Non-pigmented ciliary epithelial cell (primary cell): Measurements from ENCODE around the gene LRRC30.

Experiments used
- DNase-seq: peaks from one replicate; pipeline ENCODE4 v3.0.0-alpha.2; 2010; ENCODE audit warnings: low read depth

The LRRC30 gene

DNA sequence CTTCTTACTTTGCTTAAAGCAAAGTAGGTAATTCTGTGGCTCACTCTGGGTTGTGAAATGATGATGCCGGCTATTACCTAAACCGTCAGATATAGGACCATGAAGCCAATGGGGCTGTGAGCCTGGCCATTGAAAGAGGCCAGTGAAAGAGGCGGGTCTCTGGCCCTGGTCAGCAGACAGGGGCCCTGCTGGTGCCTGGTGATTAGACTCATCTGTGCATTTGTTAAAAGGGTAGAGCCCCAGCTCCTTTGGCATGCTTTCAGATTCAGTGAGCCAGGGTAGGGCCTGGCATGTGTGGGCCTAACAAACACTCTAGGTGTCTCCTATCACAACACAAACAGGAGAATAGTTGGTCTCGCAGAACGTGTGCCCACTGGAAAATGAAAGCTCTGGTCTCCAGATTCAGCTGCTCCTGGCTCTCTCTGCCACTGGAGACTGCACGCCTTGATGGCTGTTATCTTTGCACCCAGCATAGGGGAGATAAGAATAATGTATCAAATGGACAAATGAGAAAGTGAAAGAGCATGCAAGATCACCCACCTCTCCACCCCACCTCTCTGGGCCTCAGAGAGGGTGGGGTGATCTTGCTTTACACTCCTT is 6.9 kb downstream of the LRRC30 start:
- no peak for DNase-seq

DNA sequence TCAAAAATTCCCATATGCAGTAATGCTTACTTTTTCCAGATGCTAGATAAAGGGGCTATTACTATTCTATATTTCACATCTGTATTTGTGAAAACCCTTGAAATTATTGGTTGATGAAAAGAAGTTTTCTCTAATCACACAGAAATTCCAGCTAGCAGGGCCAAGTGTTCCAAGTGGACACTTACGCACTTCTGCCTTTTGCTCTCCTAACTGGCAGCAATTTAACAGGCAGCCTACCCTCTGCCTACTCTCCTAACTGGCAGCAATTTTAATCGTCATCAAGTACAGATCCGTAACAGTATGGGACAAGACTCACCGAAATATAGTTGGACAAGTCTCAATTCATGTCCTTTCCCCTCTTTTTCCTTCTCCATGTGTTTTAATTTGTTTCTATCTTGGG is 12.0 kb downstream of the LRRC30 start:
- no peak for DNase-seq

DNA sequence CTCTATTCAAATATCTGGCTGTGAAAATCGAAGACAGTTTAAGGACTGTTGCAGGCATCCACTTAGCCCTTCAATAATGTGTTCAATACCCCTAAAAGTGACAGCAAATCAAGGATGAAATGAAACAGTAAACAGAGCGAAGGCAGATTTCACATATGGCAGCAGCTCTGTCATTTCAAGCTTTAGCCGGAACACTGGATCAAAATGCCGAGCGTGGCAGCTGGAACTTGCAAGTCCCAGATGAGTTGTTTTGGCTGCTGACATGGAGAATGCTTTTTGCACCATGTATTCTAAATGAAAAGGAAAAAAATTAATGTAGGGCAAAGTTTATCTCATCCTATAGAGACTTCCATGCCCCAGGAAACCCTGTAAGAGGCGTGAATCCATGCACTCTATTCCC is 18.0 kb downstream of the LRRC30 start:
- DNase-seq: no peak

DNA sequence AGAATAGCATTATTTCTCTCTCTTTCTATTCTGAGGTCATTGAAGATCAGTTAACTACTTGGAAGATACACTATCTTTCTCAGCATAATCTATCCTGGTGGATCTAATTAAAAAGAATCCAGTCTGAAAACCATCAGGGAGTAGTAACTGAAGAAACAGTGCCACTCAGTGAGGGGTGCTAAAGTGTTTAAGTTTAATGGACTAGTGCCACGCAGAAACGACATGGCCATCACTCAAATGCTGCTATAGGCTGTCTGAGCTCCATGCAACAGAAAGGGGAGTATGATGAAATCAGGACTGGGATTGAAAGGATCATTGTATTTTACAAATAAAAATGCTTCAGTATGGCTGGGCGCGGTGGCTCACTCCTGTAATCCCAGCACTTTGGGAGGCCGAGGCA is 23.3 kb downstream of the LRRC30 start:
- no peak for DNase-seq

DNA sequence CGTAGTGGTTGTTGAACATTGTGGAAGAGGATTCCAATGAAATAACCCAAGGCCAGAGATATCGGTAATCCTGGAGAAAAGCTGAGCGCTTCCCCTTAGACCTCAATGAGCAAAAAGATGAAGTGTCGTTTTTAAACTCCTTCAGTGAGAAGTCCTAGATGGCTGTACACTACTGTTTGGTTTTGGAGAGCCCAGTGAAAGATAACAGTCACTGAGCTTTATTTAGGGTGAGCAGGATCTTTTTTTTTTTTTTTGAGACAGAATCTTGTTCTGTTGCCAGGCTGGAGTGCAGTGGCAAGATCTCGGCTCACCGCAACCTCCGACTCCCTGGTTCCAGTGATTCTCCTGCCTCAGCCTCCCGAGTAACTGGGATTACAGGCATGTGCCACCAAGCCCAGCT is 24.2 kb downstream of the LRRC30 start:
- DNase-seq: no peak

DNA sequence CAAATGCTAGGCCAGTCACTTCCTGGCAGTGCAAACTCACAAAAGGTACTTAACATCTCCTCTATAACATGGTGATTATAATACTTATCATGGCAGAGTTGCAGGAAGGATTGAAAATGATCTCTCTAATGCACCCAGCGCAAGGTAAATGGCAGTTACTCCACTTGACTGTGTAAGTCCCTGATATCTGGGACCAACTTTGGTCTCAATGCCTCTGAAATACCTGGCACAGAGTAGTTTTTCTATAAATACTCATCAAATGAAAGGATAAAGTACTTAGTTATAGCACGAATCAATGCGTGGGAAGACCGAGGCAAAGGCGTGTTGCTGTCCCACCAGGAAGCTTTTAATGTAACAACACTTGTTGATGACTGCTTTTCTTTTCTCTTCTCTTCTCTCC is 24.8 kb downstream of the LRRC30 start:
- no peak for DNase-seq

DNA sequence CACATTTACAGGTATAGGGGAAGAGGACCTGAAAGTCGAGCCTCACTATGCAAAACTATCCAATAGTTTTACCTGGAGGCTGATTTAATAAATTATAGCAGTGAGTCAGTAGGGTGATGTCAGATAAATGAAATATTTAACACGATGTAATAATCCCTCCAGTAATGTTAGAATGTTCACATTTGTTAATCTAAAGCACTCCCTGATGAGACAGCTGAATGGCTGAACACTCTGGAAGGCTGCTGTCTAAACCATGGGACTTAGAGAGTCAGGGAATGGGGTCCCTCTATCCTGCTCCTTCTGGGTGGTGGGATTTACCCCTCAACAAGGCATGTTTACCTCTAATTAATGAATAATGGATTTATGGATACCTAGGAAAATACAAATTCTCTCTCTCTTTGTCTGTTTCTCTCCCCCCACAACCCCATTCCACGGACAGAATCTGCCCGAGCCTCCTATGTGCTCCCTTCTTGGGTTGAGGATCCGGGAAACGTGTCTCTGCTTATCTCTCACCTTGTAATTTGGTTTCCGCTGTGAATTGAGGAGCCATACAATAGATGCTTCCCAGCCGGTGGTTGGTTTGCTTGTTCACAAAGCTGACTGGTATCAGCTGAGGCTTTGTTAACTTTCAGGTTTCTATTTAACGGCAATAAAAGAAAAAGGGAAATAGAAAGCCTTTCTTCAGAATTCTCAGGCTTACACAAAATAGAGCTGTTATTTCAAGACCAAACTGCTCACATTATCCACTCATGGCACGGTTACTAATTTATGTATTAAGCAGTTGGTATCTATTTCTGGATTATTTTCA is 25.9 kb downstream of the LRRC30 start:
- no peak for DNase-seq

DNA sequence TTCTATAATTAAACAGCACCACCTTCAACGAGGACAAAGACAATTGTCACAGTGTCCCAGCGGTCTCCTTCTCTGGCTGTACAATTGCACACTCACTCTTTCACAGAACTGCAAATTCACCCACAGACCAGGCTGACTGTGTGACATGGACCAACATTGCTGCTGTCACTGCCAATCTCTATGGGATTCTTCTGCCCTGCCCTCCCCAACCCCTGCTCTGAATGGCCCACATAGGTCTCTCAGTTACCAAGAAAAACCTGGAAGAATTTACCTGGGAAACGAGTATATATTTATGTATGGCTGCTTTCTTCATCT is 26.5 kb downstream of the LRRC30 start:
- DNase-seq: no peak

DNA sequence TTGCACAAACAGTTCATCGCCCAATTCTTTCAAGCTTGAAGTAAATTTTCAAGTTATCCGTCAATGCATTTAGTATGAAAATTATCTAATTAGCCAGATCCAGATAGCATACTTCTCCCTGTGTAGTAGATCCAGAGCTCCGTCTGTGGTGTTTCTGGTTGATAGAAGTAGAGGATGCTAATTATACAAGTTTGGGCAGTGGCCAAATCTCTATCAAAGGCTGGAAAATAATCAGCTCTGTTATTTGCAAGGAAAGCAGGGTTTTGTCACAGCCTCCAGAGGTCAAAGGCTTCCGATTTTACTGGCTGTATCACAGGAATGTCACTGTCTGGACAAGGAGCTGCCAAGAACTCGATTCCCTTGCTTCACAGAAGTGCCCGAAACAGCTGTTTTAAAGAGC is 28.6 kb downstream of the LRRC30 start:
- no peak for DNase-seq

DNA sequence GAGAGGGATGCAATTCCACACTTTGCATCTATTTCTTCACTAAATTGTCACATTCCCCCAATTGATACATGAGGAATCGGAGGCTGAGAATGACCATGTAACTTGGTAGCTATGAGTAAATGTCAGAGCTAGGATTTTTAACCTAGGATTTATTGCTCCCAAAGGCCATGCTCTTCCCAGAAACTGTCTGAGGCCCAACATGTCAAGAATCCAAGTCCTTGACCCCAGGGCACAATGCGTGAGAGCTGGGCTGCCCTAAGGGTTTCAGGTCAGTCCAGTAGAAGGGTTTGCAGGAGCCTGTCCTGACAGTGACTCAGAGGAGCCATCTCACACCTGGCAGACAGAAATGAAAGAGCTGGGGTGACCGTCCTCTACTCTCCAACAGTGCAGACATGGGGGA is 30.3 kb downstream of the LRRC30 start:
- no peak for DNase-seq

DNA sequence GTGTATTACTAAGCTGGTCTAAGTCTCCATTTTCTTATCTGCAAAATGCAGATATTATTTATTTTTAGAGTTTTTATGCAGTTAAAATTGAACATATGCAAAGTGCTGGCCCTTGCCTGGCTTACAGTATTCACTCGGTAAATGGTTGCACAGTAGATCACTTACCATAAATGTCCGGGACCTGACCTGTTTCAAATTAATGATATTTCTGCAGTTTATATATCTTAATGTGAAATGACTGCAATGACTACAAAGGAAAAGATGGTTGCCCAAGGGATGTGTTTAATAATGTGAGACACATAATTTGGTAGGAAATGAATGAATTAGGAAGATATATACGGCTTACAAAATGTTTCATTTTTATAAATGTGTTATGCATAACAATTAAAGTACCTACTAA is 37.1 kb downstream of the LRRC30 start:
- no peak for DNase-seq

DNA sequence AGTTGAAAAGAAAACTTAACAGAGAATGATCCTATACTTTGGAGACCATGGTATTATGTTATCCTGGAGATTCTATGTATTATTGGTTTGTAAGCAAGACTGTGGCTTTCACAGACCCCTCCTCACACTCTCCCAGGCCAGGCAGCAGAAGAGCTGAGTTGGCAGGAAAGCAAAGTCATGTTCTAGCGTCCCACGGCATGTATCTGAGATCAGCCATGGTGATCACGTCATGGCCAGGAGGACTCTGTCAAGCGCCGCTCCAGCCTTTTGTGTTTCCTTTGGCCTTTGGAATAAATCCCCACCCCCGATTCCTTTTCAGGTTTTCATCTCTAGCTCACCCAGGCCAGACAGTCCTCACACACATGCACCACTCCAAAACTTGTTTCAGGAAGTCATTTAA is 39.1 kb downstream of the LRRC30 start:
- DNase-seq: no peak

DNA sequence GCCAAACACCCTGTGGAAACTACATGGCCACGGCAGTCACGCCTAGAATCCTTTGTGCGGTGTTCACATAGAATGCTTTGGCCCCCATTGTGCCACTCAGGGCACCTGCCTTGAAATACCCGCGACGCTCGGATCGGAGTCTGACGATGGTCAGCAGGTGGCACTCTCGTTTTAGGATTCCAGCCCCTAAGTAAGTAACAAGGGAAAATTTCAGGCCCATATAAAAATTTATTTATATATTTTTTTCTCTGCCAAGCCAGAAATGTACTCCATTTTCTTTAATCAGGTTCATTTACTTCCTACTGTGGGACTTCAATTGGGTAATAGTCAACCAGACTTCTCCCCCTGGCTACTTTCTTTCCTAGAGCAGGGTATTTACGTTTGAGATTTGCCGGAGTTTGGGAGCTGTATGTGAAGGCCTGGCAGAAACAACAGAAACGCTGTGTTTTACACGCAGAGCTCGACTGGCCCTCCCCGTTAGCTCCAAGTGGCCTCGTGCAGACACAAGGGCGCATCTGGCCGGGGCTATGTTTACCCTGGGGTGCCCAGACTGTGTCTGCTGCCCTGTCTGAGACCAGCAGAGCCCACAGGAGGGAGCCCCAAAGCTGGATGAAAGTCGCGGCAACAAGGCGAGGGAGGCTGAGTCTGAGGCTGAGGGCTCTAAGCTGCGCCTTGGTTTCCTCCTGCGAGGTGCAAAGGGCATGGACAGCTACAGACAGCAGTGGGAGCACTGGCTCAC is 41.6 kb downstream of the LRRC30 start:
- DNase-seq: peak; percentile 50

DNA sequence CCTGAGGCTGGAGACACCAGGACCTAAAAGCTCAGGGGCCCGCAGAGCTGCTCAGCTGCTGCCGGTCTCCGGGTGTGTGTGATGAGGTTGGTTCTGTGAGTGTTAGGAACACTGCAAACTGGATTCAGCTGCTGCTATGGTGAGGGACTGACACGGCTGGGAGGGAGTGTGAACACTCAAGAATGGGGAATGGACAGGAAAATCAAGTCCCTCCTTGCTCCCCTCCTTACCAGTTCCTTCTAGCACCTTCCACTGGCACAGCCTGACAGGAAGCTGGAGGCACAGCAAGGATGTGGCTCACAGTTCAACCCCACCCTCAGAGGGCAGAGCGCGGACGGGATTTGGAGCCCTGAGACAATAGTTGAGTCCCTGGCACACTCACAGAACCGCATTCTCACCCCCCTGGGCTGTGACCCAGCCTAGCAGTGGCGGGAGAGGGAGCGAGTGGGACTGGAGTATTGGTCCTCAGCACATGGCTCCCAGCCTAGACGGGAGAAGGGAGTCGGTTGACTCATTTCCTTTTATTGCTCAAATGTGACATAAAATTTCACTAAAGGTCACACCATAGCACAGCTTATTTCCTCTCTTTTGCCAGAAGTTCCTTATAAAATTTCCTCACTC is 42.5 kb downstream of the LRRC30 start:
- DNase-seq: no peak

DNA sequence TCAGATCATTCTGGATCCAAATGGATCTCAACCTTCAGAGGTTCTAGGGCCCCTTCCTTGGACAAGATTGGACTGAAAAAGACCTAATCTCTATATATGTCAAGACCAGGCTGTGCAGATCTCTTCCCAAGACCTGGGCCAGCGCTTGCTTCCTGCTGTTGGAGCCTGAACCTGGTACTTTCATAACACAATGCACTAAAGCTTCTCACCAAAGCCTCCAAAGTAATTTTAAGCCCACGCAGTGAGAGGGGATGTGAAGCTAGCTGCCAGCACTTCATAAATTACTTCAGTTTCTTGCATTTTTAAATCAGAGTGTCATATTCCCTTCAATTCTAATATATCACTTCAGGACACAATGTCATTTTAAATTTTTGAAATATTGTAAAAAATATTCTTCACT is 50.7 kb downstream of the LRRC30 start:
- no peak for DNase-seq
